Stimulated activated CD8-positive, alpha-beta memory T cell treated with anti-CD3 and anti-CD28 coated beads, Interleukin-4, amount 100 ng/mL, for 4 hours (primary cell): Measurements from ENCODE around the gene MYH14.
"Not testable (repeated sequence)": the region's sequence is repeated elsewhere in the genome, so short reads cannot be mapped to it uniquely, and the experiment has no call there.

Experiments used
- DNase-seq, 2 donors: peaks; one replicate each; pipeline ENCODE4 v3.0.0-alpha.2; 2020; ENCODE audit warnings: low read depth in 2 of 2, low spot score in 1 of 2

MYH14 gene

GRCh38 chr19:50330365-50331078 is 127.1 kb downstream of the MYH14 start:
- DNase-seq: peak; percentile 35 to 38

GRCh38 chr19:50331221-50331993 is 128.0 kb downstream of the MYH14 start:
- DNase-seq: no peak

GRCh38 chr19:50331994-50332243 is 128.5 kb downstream of the MYH14 start:
- no peak for DNase-seq

GRCh38 chr19:50332244-50333038 is 129.0 kb downstream of the MYH14 start:
- no peak for DNase-seq

GRCh38 chr19:50333235-50333736 is 129.9 kb downstream of the MYH14 start:
- DNase-seq: peak; percentile 78 to 89

- DNase-seq: peak; percentile 50 to 70
Measured at GRCh38 chr19:50333737-50334617, 130.6 kb downstream of the MYH14 start.

- DNase-seq: no peak
Measured at GRCh38 chr19:50334741-50335421, 131.5 kb downstream of the MYH14 start.

- DNase-seq: not testable (repeated sequence)
Measured at GRCh38 chr19:50337031-50337430, 133.6 kb downstream of the MYH14 start.

GRCh38 chr19:50340331-50340730 is 136.9 kb downstream of the MYH14 start:
- DNase-seq: no peak

- DNase-seq: no peak
Measured at GRCh38 chr19:50341091-50341564, 137.7 kb downstream of the MYH14 start.

- no peak for DNase-seq
Measured at GRCh38 chr19:50344661-50345318, 141.4 kb downstream of the MYH14 start.

GRCh38 chr19:50347089-50347581 is 143.7 kb downstream of the MYH14 start:
- DNase-seq: not testable (repeated sequence)

- no peak for DNase-seq
Measured at GRCh38 chr19:50349277-50350057, 146.0 kb downstream of the MYH14 start.

- no peak for DNase-seq
Measured at GRCh38 chr19:50352242-50352641, 148.8 kb downstream of the MYH14 start.

GRCh38 chr19:50353487-50353880 is 150.1 kb downstream of the MYH14 start:
- not testable (repeated sequence) for DNase-seq

- no peak for DNase-seq
Measured at GRCh38 chr19:50356691-50357177, 153.3 kb downstream of the MYH14 start.

GRCh38 chr19:50357178-50358100 is 154.0 kb downstream of the MYH14 start:
- peak; percentile 82 to 83 for DNase-seq
